Brain microvascular endothelial cell (primary cell): ENCODE results near the gene CHKB.

Experiments
- DNase-seq: peaks from one replicate; pipeline ENCODE4 v3.0.0-alpha.2; 2020
- H3K27ac ChIP-seq: fragments of 250-450 bp; sonication (Bioruptor Pico); 2 replicates; pipeline ENCODE4 v1.5.1; 2020; ENCODE audit warnings: mild to moderate bottlenecking, moderate library complexity
- H3K27me3 ChIP-seq: fragments of 250-450 bp; sonication (Bioruptor Pico); replicated peaks from 2 replicates; pipeline ENCODE4 v1.5.1; 2020; ENCODE audit warnings: mild to moderate bottlenecking
- H3K36me3 ChIP-seq: fragments of 250-450 bp; sonication (Bioruptor Pico); replicated peaks from 2 replicates; pipeline ENCODE4 v1.5.1; 2020; ENCODE audit warnings: mild to moderate bottlenecking
- H3K4me3 ChIP-seq: 2 replicates; pipeline ENCODE4 v1.5.1; 2011; ENCODE audit warnings: low read depth, mild to moderate bottlenecking, control low read depth, low read length, moderate library complexity
- CTCF ChIP-seq: IDR thresholded peaks from 2 replicates; pipeline ENCODE4 v1.5.1; 2011; ENCODE audit warnings: low read depth, mild to moderate bottlenecking, moderate library complexity, low read length, control low read depth, inconsistent platforms; ENCODE audit errors: missing control alignments
- in situ Hi-C: cut with HindIII; loops from 2 replicates; pipeline ENCODE4 v1.10.0; 2017; ENCODE audit warnings: low sequenced_read_pairs, low pct_ligation_motif_present

CHKB gene

DNA sequence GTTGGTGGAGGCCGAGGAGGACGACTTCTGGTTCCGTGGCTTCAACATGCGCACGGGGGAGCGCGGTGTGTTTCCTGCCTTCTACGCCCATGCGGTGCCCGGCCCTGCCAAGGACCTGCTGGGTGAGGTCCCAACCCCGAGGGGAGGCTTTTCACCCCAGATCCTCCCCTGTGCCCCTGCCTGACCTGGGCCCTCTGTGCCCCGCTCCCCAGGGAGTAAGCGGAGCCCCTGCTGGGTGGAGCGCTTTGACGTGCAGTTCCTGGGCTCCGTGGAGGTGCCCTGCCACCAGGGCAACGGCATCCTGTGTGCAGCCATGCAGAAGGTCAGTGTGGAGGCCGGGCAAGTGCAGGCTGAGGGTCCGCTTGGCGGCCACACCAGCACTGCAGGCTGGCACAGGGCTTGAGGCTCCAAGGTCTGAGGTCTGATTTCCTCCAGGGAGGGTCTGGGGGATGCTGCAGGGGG lies 23.0 kb upstream of the CHKB start:
- DNase-seq: no peak
- Histone ChIP-seq H3K27me3 (peaks cover 44% of the 10 kb centered on the region), H3K4me3 (no peak overlapping the region), H3K27ac (no peak overlapping the region), H3K36me3 (no peaks in the 10 kb centered on the region)
- in situ Hi-C loops: no loop called here
- TF ChIP-seq CTCF: no peak

GRCh38 chr22:50605002-50605612 lies 22.5 kb upstream of the CHKB start:
- H3K36me3 ChIP-seq: no peaks in the 10 kb centered on the region
- no peak for DNase-seq
- no peak overlapping the region for H3K4me3 ChIP-seq
- peaks cover 44% of the 10 kb centered on the region for H3K27me3 ChIP-seq
- TF ChIP-seq CTCF: no peak
- no peak overlapping the region for H3K27ac ChIP-seq
- in situ Hi-C loops: no loop called here

DNA sequence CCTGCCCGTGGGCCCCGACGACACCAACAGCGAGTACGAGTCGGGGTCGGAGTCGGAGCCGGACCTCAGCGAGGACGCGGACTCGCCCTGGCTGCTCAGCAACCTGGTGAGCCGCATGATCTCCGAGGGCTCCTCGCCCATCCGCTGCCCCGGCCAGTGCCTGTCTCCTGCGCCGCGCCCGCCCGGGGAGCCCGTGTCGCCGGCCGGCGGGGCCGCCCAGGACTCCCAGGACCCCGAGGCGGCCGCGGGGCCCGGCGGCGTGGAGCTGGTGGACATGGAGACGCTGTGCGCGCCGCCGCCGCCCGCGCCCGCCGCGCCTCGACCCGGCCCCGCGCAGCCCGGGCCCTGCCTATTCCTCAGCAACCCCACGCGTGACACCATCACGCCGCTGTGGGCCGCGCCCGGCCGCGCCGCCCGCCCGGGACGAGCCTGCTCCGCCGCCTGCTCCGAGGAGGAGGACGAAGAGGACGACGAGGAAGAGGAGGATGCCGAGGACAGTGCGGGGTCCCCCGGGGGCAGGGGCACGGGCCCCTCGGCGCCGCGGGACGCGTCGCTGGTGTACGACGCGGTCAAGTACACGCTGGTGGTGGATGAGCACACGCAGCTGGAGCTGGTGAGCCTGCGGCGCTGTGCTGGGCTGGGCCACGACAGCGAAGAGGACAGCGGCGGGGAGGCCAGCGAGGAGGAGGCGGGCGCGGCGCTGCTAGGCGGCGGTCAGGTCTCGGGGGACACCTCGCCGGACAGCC lies 21.8 kb upstream of the CHKB start:
- no peak for DNase-seq
- H3K27me3 ChIP-seq: peaks cover 49% of the 10 kb centered on the region

DNA sequence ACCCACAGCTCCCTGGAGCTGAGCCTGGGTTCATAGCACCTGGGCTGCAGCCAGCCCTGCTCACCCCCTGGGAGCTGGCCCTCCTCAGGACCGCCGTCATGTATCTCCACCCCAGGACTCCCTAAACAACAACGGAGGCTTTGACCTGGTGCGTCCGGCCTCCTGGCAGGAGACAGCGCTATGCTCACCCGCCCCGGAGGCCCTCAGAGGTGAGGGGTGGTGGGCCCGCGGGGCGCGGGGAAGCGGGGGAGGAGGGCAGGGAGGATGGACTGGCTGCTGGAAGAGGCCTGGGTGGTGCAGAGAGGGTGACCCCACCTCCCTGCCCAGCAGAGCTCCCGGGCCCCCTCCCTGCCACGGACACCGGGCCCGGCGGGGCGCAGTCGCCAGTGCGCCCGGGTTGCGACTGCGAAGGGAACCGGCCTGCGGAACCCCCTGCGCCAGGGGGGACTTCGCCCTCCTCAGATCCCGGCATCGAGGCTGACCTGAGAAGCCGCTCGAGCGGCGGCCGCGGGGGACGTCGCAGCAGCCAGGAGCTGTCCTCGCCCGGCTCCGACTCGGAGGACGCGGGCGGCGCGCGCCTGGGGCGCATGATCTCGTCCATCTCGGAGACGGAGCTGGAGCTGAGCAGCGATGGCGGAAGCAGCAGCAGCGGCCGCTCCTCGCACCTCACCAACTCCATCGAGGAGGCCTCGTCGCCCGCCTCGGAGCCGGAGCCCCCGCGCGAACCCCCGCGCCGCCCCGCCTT lies 21.0 kb upstream of the CHKB start:
- Histone ChIP-seq H3K27me3 (peaks cover 49% of the 10 kb centered on the region), H3K36me3 (no peaks in the 10 kb centered on the region), H3K4me3 (no peak overlapping the region), H3K27ac (no peak overlapping the region)
- DNase-seq: no peak
- in situ Hi-C loops: no loop called here
- TF ChIP-seq CTCF: no peak

More for the DNA sequence above, 21.8 kb upstream of the CHKB start:
- no peak for TF ChIP-seq CTCF
- Histone ChIP-seq H3K4me3 (no peak overlapping the region), H3K27ac (no peak overlapping the region), H3K36me3 (no peaks in the 10 kb centered on the region)
- in situ Hi-C loops: no loop called here

DNA sequence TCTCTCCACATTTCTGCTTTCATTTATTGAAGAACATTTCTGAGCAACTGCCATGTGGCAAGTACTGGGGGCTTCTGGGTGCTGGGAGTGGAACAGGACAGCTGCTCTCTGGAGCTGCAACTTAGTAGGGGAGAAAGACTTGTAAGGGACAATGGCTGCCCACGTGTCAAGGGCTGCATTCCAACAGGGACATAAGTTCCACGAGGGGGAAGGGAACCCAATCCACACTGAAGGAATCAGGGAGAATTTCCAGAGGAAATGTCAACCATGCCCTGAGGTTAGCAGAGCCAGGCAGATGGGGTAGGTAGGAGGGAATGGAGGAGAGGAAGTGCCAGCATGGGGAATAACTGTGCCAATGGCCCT lies 19.7 kb upstream of the CHKB start:
- H3K27me3 ChIP-seq: peaks cover 44% of the 10 kb centered on the region
- TF ChIP-seq CTCF: no peak
- no peak overlapping the region for H3K4me3 ChIP-seq
- no peaks in the 10 kb centered on the region for H3K36me3 ChIP-seq
- in situ Hi-C loops: no loop called here
- DNase-seq: no peak
- no peak overlapping the region for H3K27ac ChIP-seq
